Caco-2 (cell line): ENCODE measurements around the gene TUBB4B. TPM values are rescaled to one million over a fixed set of nuclear protein-coding genes. Genes with fewer than 3 reads are reported as not detected.

ENCODE experiments used
- total RNA-seq: library from RNA; stranded (reverse); gene quantifications from 2 replicates; pipeline ENCODE4 v1.2.3, GENCODE V29; 2022

Gene TUBB4B
- total RNA-seq, 1 experiment from 2014 or later = 487 TPM

Other genes with a start within 250 kb of the TUBB4B start
- gene PAXX, start 248.9 kb upstream of the TUBB4B start, total RNA-seq = 66.2 TPM in 2 replicates
- 4.5 and 4.7 TPM in 2 replicates for gene CLIC3, start 244.7 kb upstream of the TUBB4B start, total RNA-seq
- 22.6 and 27.3 TPM in 2 replicates for gene ABCA2, start 213.1 kb upstream of the TUBB4B start, total RNA-seq
- not detected in 2 replicates for gene FUT7, start 209.2 kb upstream of the TUBB4B start, total RNA-seq
- gene NPDC1, start 195.1 kb upstream of the TUBB4B start, total RNA-seq = 44.1 and 49.2 TPM in 2 replicates
- 2.9 and 3.4 TPM in 2 replicates for gene ENTPD2, start 187.2 kb upstream of the TUBB4B start, total RNA-seq
- 53.3 and 57.5 TPM in 2 replicates for gene SAPCD2, start 170.7 kb upstream of the TUBB4B start, total RNA-seq
- gene UAP1L1, start 163.8 kb upstream of the TUBB4B start, total RNA-seq = 22.7 and 24.6 TPM in 2 replicates
- gene MAN1B1, start 154.3 kb upstream of the TUBB4B start, total RNA-seq = 57.7 and 58.0 TPM in 2 replicates
- gene DPP7, start 126.6 kb upstream of the TUBB4B start, total RNA-seq = 230 and 247 TPM in 2 replicates
- gene GRIN1, start 102.1 kb upstream of the TUBB4B start, total RNA-seq = 1.9 and 3.7 TPM in 2 replicates
- 2.9 and 3.0 TPM in 2 replicates for gene LRRC26, start 71.2 kb upstream of the TUBB4B start, total RNA-seq
- 0.70 TPM in 1 of 2 replicates, not detected in the other for gene TMEM210, start 69.2 kb upstream of the TUBB4B start, total RNA-seq
- 66.8 and 67.5 TPM in 2 replicates for gene ANAPC2, start 52.7 kb upstream of the TUBB4B start, total RNA-seq
- gene SSNA1, start 52.6 kb upstream of the TUBB4B start, total RNA-seq = 62.3 and 62.7 TPM in 2 replicates
- gene TPRN, start 40.5 kb upstream of the TUBB4B start, total RNA-seq = 34.2 and 37.7 TPM in 2 replicates
- 36.9 and 38.4 TPM in 2 replicates for gene TMEM203, start 35.6 kb upstream of the TUBB4B start, total RNA-seq
- gene NDOR1, start 35.6 kb upstream of the TUBB4B start, total RNA-seq = 29.0 and 31.8 TPM in 2 replicates
- gene RNF208, start 19.0 kb upstream of the TUBB4B start, total RNA-seq = 6.3 and 6.5 TPM in 2 replicates
- gene CYSRT1, start 16.1 kb upstream of the TUBB4B start, total RNA-seq = 1.7 and 1.8 TPM in 2 replicates
- 0.27 TPM in 1 of 2 replicates, not detected in the other for gene RNF224, start 13.8 kb upstream of the TUBB4B start, total RNA-seq
- gene SLC34A3, start 10.4 kb upstream of the TUBB4B start, total RNA-seq = 0.19 TPM in 1 of 2 replicates, not detected in the other
- gene STPG3, start 10.0 kb downstream of the TUBB4B start, total RNA-seq = not detected in 2 replicates
- 79.1 and 79.8 TPM in 2 replicates for gene NELFB, start 14.0 kb downstream of the TUBB4B start, total RNA-seq
- 1.8 and 1.9 TPM in 2 replicates for gene TOR4A, start 36.4 kb downstream of the TUBB4B start, total RNA-seq
- 22.1 and 24.7 TPM in 2 replicates for gene NRARP, start 61.0 kb downstream of the TUBB4B start, total RNA-seq
- 10.9 and 11.2 TPM in 2 replicates for gene EXD3, start 181.9 kb downstream of the TUBB4B start, total RNA-seq
- 7.3 and 8.6 TPM in 2 replicates for gene NOXA1, start 182.1 kb downstream of the TUBB4B start, total RNA-seq
- gene ENTPD8, start 200.1 kb downstream of the TUBB4B start, total RNA-seq = 8.5 and 8.6 TPM in 2 replicates
- 65.5 and 67.6 TPM in 2 replicates for gene NSMF, start 218.0 kb downstream of the TUBB4B start, total RNA-seq